Mammary epithelial cell (primary cell): ENCODE results near the gene LRMDA.

ENCODE experiments used
- EZH2 ChIP-seq: IDR thresholded peaks from 2 replicates; pipeline ENCODE4 v1.6.1; 2012; ENCODE audit warnings: low read length, inconsistent platforms, borderline replicate concordance
- TF ChIP-seq, protein P1 (sequence below), 2 donors: IDR thresholded peaks in 1 of 2; conservative IDR thresholded peaks in 1 of 2; 2 replicates each; pipeline ENCODE4 v1.5.1; 2011 to 2012; ENCODE audit warnings: inconsistent platforms in 2 of 2, low read length in 2 of 2, mild to moderate bottlenecking in 2 of 2, control low read depth in 1 of 2, low read depth in 1 of 2; ENCODE audit not compliant: insufficient read depth in 1 of 2; ENCODE audit errors: extremely low read depth in 1 of 2

- TF ChIP-seq, protein P1, sequence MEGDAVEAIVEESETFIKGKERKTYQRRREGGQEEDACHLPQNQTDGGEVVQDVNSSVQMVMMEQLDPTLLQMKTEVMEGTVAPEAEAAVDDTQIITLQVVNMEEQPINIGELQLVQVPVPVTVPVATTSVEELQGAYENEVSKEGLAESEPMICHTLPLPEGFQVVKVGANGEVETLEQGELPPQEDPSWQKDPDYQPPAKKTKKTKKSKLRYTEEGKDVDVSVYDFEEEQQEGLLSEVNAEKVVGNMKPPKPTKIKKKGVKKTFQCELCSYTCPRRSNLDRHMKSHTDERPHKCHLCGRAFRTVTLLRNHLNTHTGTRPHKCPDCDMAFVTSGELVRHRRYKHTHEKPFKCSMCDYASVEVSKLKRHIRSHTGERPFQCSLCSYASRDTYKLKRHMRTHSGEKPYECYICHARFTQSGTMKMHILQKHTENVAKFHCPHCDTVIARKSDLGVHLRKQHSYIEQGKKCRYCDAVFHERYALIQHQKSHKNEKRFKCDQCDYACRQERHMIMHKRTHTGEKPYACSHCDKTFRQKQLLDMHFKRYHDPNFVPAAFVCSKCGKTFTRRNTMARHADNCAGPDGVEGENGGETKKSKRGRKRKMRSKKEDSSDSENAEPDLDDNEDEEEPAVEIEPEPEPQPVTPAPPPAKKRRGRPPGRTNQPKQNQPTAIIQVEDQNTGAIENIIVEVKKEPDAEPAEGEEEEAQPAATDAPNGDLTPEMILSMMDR (conservative IDR thresholded peaks at IDR 0.05 in 1 of 2, IDR thresholded peaks at IDR 0.05 in 1 of 2; ENCODE audit: extremely low read depth in 1 of 2, insufficient read depth in 1 of 2, low read depth in 1 of 2, low read length in 2 of 2): no peak
- no peak for TF ChIP-seq EZH2
Measured at GRCh38 chr10:75498884-75499350, 67.5 kb downstream of the LRMDA start.
